K562 (cell line): ENCODE measurements around the gene USP28. TPM values are rescaled to one million over a fixed set of nuclear protein-coding genes. Genes with fewer than 3 reads are reported as not detected.

Experiments used
- BHLHE40 ChIP-seq: IDR thresholded peaks from 2 replicates; pipeline ENCODE4 v1.6.1; 2011; ENCODE audit warnings: low read length, improper control_type of control experiment
- GATAD2B ChIP-seq: fragments of 450-650 bp; IDR thresholded peaks from 2 replicates; pipeline ENCODE4 v1.6.1; 2017; ENCODE audit warnings: mild to moderate bottlenecking, borderline replicate concordance
- HES1 ChIP-seq: fragments of 450-650 bp; IDR thresholded peaks from 2 replicates; pipeline ENCODE4 v1.6.1; 2016; ENCODE audit warnings: low read depth, mild to moderate bottlenecking, moderate library complexity
- NELFE ChIP-seq: IDR thresholded peaks from 2 replicates; pipeline ENCODE4 v1.6.1; 2011; ENCODE audit warnings: mild to moderate bottlenecking; ENCODE audit not compliant: insufficient read depth, insufficient read length
- RREB1 ChIP-seq: fragments of 250-450 bp; sonication (Bioruptor Pico); IDR thresholded peaks from 2 replicates; pipeline ENCODE4 v1.4.0; 2020
- SMAD3 ChIP-seq: fragments of 450-650 bp; formaldehyde crosslinking; conservative IDR thresholded peaks from 2 replicates; pipeline ENCODE4 v1.4.0; 2020; ENCODE audit warnings: mild to moderate bottlenecking
- THAP12 ChIP-seq: fragments of 250-450 bp; sonication (Bioruptor Pico); IDR thresholded peaks from 2 replicates; pipeline ENCODE4 v1.9.0; 2021; ENCODE audit warnings: mild to moderate bottlenecking, inconsistent platforms
- ZNF699 ChIP-seq: fragments of 250-450 bp; sonication (Bioruptor Pico); IDR thresholded peaks from 2 replicates; pipeline ENCODE4 v1.8.0; 2021; ENCODE audit warnings: mild to moderate bottlenecking, moderate library complexity; ENCODE audit not compliant: insufficient replicate concordance
- ZNF766 ChIP-seq: fragments of 200-800 bp; sonication (Bioruptor generic); conservative IDR thresholded peaks from 2 replicates; pipeline ENCODE4 v1.6.1; 2016; ENCODE audit warnings: missing genetic modification characterization, missing compliant biosample characterization
- ZNF778 ChIP-seq: fragments of 450-650 bp; formaldehyde crosslinking; IDR thresholded peaks from 2 replicates; pipeline ENCODE4 v1.4.0; 2020; ENCODE audit warnings: mild to moderate bottlenecking, moderate library complexity
- polyA plus RNA-seq, 8 experiments: library from polyadenylated mRNA; depleted of rRNA in 4 of 8; stranded (reverse) in 5 of 8; unstranded in 3 of 8; fragments of >200 nt; fragmentation: Nextera tagmentation in 2 of 8; fragmentation: Illumina TruSeq in 1 of 8; extraction: Ambion mirVana in 2 of 8; extraction: Trizol in 1 of 8; gene quantifications; 2 replicates each; pipeline versions ENCODE4 v1.2.1 to v1.2.3, GENCODE V29; 2011 to 2014; ENCODE audit warnings: inconsistent platforms in 1 of 8, missing spikeins in 1 of 8
- total RNA-seq, 7 experiments: library from RNA; depleted of rRNA in 6 of 7; stranded (reverse); fragments of >200 nt in 6 of 7; fragmentation: Illumina TruSeq in 2 of 7; extraction: Trizol in 2 of 7; gene quantifications; 2 replicates each; pipeline versions ENCODE4 v1.2.1 to v1.2.3, GENCODE V29; 2011 to 2021; ENCODE audit warnings: low replicate concordance in 1 of 7

USP28 gene
- total and polyA plus RNA-seq, 9 of the 15 experiments (the other 6 are each of a cell fraction or from before 2014, with no cell fraction given), result 3.7 to 42.7 (median 20.3) TPM

- TF ChIP-seq RREB1 (CRISPR knock-in tag) (no peak), ZNF778 (no peak), HES1 (no peak), ZNF699 (no peak), THAP12 (CRISPR knock-in tag) (no peak), ZNF766 (CRISPR knock-in tag) (peak; percentile 94), GATAD2B (peak; percentile 42; the same call in 1 of the 2 replicates), SMAD3 (CRISPR knock-in tag) (0 out of 2 replicates have a peak, but pooled peaks have one; percentile 13), BHLHE40 (peak; percentile 21; the same call in 1 of the 2 replicates), NELFE (no peak)
Measured at GRCh38 chr11:113773416-113774173, 101.8 kb downstream of the USP28 start, which contains the start of gene ZW10 (continued).
